Prostate gland (tissue), 2 donors: ENCODE measurements around the gene ZP2. TPM values are rescaled to one million over a fixed set of nuclear protein-coding genes. Genes with fewer than 3 reads are reported as not detected.

Source experiments
- DNase-seq: peaks from one replicate; pipeline ENCODE4 v3.0.0-alpha.2; 2019; ENCODE audit warnings: low spot score
- H3K27ac ChIP-seq, 2 donors: fragments of 200-600 bp; sonication (generic); 2 replicates each; pipeline ENCODE4 v1.5.1; 2017 to 2019
- H3K27me3 ChIP-seq: fragments of 200-600 bp; sonication (generic); replicated peaks from 2 replicates; pipeline ENCODE4 v1.5.1; 2019; ENCODE audit not compliant: insufficient read depth
- H3K36me3 ChIP-seq, 2 donors: fragments of 200-600 bp; sonication (generic); 1 replicate in 1 of 2; 2 replicates in 1 of 2; pipeline versions ENCODE4 v1.5.1 to v1.8.1; 2017 to 2019
- H3K4me1 ChIP-seq: fragments of 200-600 bp; sonication (generic); replicated peaks from 2 replicates; pipeline ENCODE4 v1.5.1; 2019
- H3K4me3 ChIP-seq, 2 donors: fragments of 200-600 bp; sonication (generic); 2 replicates each; pipeline ENCODE4 v1.5.1; 2017 to 2019
- H3K9me3 ChIP-seq: fragments of 200-600 bp; sonication (generic); 2 replicates; pipeline ENCODE4 v1.5.1; 2017
- CTCF ChIP-seq, 4 experiments: fragments of 200-600 bp in 2 of 4; fragments of 450-650 bp in 2 of 4; sonication (generic) in 2 of 4; IDR thresholded peaks; 1 replicate in 3 of 4; 2 replicates in 1 of 4; pipeline ENCODE4 v1.5.1; 2016 to 2019; ENCODE audit warnings: antibody characterized with exemption in 4 of 4, mild to moderate bottlenecking in 2 of 4, moderate library complexity in 2 of 4
- POLR2A ChIP-seq: fragments of 450-650 bp; IDR thresholded peaks from one replicate; pipeline ENCODE4 v1.6.1; 2016; ENCODE audit warnings: antibody characterized with exemption, mild to moderate bottlenecking
- POLR2AphosphoS5 ChIP-seq: sonication (generic); formaldehyde crosslinking; IDR thresholded peaks from one replicate; pipeline ENCODE4 v1.6.1; 2017; ENCODE audit warnings: antibody characterized with exemption
- WGBS: methylation state at CpG from one replicate; pipeline ENCODE4 v1.1.5; 2018; 5-methylcytosine and 5-hydroxymethylcytosine counted together
- intact Hi-C: fragments of 100-400 bp; cut with DNase I; formaldehyde crosslinking; loops from one replicate; pipeline ENCODE4 v1.14.2; 2022
- total RNA-seq, 2 donors: library from RNA; depleted of rRNA; stranded (reverse); fragments of >200 nt; gene quantifications; one replicate each; pipeline ENCODE4 v1.1.0, GENCODE V29; 2016

Gene ZP2
- total RNA-seq, 2 donors from 2014 or later, result not detected

GRCh38 chr16:21233521-21234150, 22.3 kb upstream of the ZP2 start, which contains the start of gene ANKS4B:
Gene ANKS4B (plus strand): TSS chr16:21233699. CDS start chr16:21233738, 39 bp downstream.
- no peaks in the 10 kb centered on the region for H3K36me3 ChIP-seq
- TF ChIP-seq CTCF (IDR thresholded peaks at IDR 0.05) (no peak), POLR2A (no peak), POLR2AphosphoS5 (no peak)
- intact Hi-C loops, result no loop called here
- no peaks in the 10 kb centered on the region for H3K9me3 ChIP-seq
- H3K27me3 ChIP-seq, result no peaks in the 10 kb centered on the region
- DNase-seq, result no peak
- no peak within 1 kb of the TSS for H3K27ac ChIP-seq
- no peak within 1 kb of the TSS for H3K4me3 ChIP-seq
- 73% methylated on average over 11 of the region's 11 CpGs for WGBS
- H3K4me1 ChIP-seq, result no peaks in the 10 kb centered on the region

- no peaks in the 10 kb centered on the region for H3K9me3 ChIP-seq
- no peaks in the 10 kb centered on the region for H3K27me3 ChIP-seq
- intact Hi-C loops, result no loop called here
- 97% methylated on average over 1 of the region's 1 CpG for WGBS
- no peak for TF ChIP-seq POLR2AphosphoS5
- TF ChIP-seq CTCF (IDR thresholded peaks at IDR 0.05), result no peak
- no peak for TF ChIP-seq POLR2A
- no peak overlapping the region for H3K27ac ChIP-seq
- no peaks in the 10 kb centered on the region for H3K36me3 ChIP-seq
- H3K4me1 ChIP-seq, result no peaks in the 10 kb centered on the region
- DNase-seq, result no peak
- no peak overlapping the region for H3K4me3 ChIP-seq
Observed at GRCh38 chr16:21233045-21233520, 21.7 kb upstream of the ZP2 start.

- intact Hi-C loops, result no loop called here
Observed at GRCh38 chr16:21228361-21228872, 17.0 kb upstream of the ZP2 start.

GRCh38 chr16:21227866-21228265, 16.5 kb upstream of the ZP2 start:
- H3K4me3 ChIP-seq, result no peak overlapping the region
- no peak overlapping the region for H3K27ac ChIP-seq
- no peaks in the 10 kb centered on the region for H3K36me3 ChIP-seq

More at GRCh38 chr16:21228361-21228872, 17.0 kb upstream of the ZP2 start:
- no peak for TF ChIP-seq POLR2AphosphoS5
- TF ChIP-seq CTCF (IDR thresholded peaks at IDR 0.05), result no peak
- TF ChIP-seq POLR2A, result no peak
- no peak for DNase-seq
- Histone ChIP-seq H3K4me3 (no peak overlapping the region), H3K36me3 (no peaks in the 10 kb centered on the region), H3K27ac (no peak overlapping the region), H3K27me3 (no peaks in the 10 kb centered on the region), H3K9me3 (no peaks in the 10 kb centered on the region), H3K4me1 (no peaks in the 10 kb centered on the region)
- 89% methylated on average over 2 of the region's 2 CpGs for WGBS

More at GRCh38 chr16:21227866-21228265, 16.5 kb upstream of the ZP2 start:
- Histone ChIP-seq H3K4me1 (peaks cover 3% of the 10 kb centered on the region), H3K27me3 (no peaks in the 10 kb centered on the region), H3K9me3 (no peaks in the 10 kb centered on the region)
- no peak for TF ChIP-seq POLR2A
- no peak for TF ChIP-seq CTCF (IDR thresholded peaks at IDR 0.05)
- no peak for TF ChIP-seq POLR2AphosphoS5
- DNase-seq, result no peak
- intact Hi-C loops, result no loop called here
